HEK293 (cell line): ENCODE data around the gene CCNJL.

Experiments
- BCL11B ChIP-seq: fragments of 450-650 bp; formaldehyde crosslinking; IDR thresholded peaks from 2 replicates; pipeline ENCODE4 v1.5.1; 2016; ENCODE audit warnings: low read depth, missing biosample characterization, missing genetic modification characterization
- CTCF ChIP-seq: fragments of 450-650 bp; formaldehyde crosslinking; IDR thresholded peaks from 2 replicates; pipeline ENCODE4 v1.5.1; 2016; ENCODE audit warnings: missing biosample characterization, missing genetic modification characterization
- ELK4 ChIP-seq: IDR thresholded peaks from 2 replicates; pipeline ENCODE4 v1.6.1; 2011; ENCODE audit warnings: mild to moderate bottlenecking, low read depth, low read length, borderline replicate concordance
- HOXC10 ChIP-seq: sonication (generic); formaldehyde crosslinking; IDR thresholded peaks from 2 replicates; pipeline ENCODE4 v1.8.1; 2023; ENCODE audit warnings: mild to moderate bottlenecking, missing genetic modification reagents
- ZBTB49 ChIP-seq: fragments of 450-650 bp; formaldehyde crosslinking; IDR thresholded peaks from 2 replicates; pipeline ENCODE4 v1.5.1; 2016; ENCODE audit warnings: missing biosample characterization, missing genetic modification characterization, low read depth
- ZNF140 ChIP-seq: fragments of 450-650 bp; formaldehyde crosslinking; IDR thresholded peaks from 2 replicates; pipeline ENCODE4 v1.5.1; 2016; ENCODE audit warnings: missing biosample characterization, missing genetic modification characterization
- ZNF548 ChIP-seq: fragments of 450-650 bp; formaldehyde crosslinking; IDR thresholded peaks from 2 replicates; pipeline ENCODE4 v1.5.1; 2016; ENCODE audit warnings: missing biosample characterization, missing genetic modification characterization
- ZNF670 ChIP-seq: fragments of 450-650 bp; formaldehyde crosslinking; IDR thresholded peaks from 2 replicates; pipeline ENCODE4 v1.5.1; 2016; ENCODE audit warnings: missing biosample characterization, missing genetic modification characterization, low read depth
- ZNF701 ChIP-seq: fragments of 450-650 bp; formaldehyde crosslinking; IDR thresholded peaks from 2 replicates; pipeline ENCODE4 v1.5.1; 2016; ENCODE audit warnings: missing biosample characterization, missing genetic modification characterization
- ZSCAN16 ChIP-seq: fragments of 450-650 bp; formaldehyde crosslinking; IDR thresholded peaks from 2 replicates; pipeline ENCODE4 v1.5.1; 2016; ENCODE audit warnings: missing biosample characterization, missing genetic modification characterization

GRCh38 chr5:160230686-160231527 is 81.5 kb downstream of the CCNJL start:
- TF ChIP-seq CTCF (tag by site-specific recombination) (no peak), ZNF701 (tag by site-specific recombination) (no peak), ZNF548 (tag by site-specific recombination) (no peak), ZNF670 (tag by site-specific recombination) (no peak), HOXC10 (CRISPR knock-in tag) (no peak), ZSCAN16 (tag by site-specific recombination) (no peak), ELK4 (no peak), ZNF140 (no peak), ZBTB49 (no peak), BCL11B (tag by site-specific recombination) (no peak)
